ENCODE data around the gene NFIC.
"Not testable (repeated sequence)": the region's sequence is repeated elsewhere in the genome, so short reads cannot be mapped to it uniquely, and the experiment has no call there.

The NFIC gene

GRCh38 chr19:3375221-3376090, 9.1 kb downstream of the NFIC start:
- no peak for DNase-seq

GRCh38 chr19:3376091-3376455, 9.7 kb downstream of the NFIC start:
- DNase-seq = not testable (repeated sequence)

GRCh38 chr19:3378352-3379150, 12.2 kb downstream of the NFIC start:
- no peak for DNase-seq

- no peak for DNase-seq
These were observed 14.4 kb downstream of the NFIC start for GRCh38 chr19:3380829-3381228.

GRCh38 chr19:3381701-3382372, 15.5 kb downstream of the NFIC start:
- no peak for DNase-seq

- no peak for DNase-seq
These were observed 16.2 kb downstream of the NFIC start for GRCh38 chr19:3382460-3383100.

GRCh38 chr19:3383121-3383722, 16.8 kb downstream of the NFIC start:
- no peak for DNase-seq

- DNase-seq = no peak
These were observed 20.3 kb downstream of the NFIC start for GRCh38 chr19:3386447-3387234.

- no peak for DNase-seq
These were observed 21.5 kb downstream of the NFIC start for GRCh38 chr19:3387645-3388589.

GRCh38 chr19:3389446-3389778, 23.0 kb downstream of the NFIC start:
- DNase-seq = no peak

GRCh38 chr19:3389876-3390371, 23.5 kb downstream of the NFIC start:
- DNase-seq = no peak

GRCh38 chr19:3391911-3392310, 25.5 kb downstream of the NFIC start:
- DNase-seq = not testable (repeated sequence)

GRCh38 chr19:3392480-3392879, 26.1 kb downstream of the NFIC start:
- DNase-seq = no peak

GRCh38 chr19:3396881-3397265, 30.5 kb downstream of the NFIC start:
- DNase-seq = no peak

GRCh38 chr19:3397266-3398022, 31.1 kb downstream of the NFIC start:
- no peak for DNase-seq

- no peak for DNase-seq
These were observed 31.9 kb downstream of the NFIC start for GRCh38 chr19:3398114-3398899.

GRCh38 chr19:3398900-3399278, 32.5 kb downstream of the NFIC start:
- no peak for DNase-seq

- DNase-seq = not testable (repeated sequence)
These were observed 32.9 kb downstream of the NFIC start for GRCh38 chr19:3399311-3399710.

Measured in activated naive CD4-positive, alpha-beta T cell treated with Interleukin-2 at 50 U/mL for 16 hours (primary cell).